HepG2 (cell line): ENCODE results near the gene FAM219A. TPM values are rescaled to one million over a fixed set of nuclear protein-coding genes. Genes with fewer than 3 reads are reported as not detected.

Experiments
- BCL6 ChIP-seq: IDR thresholded peaks from 2 replicates; pipeline ENCODE4 v1.6.1; 2016; ENCODE audit warnings: missing genetic modification reagents, missing compliant biosample characterization
- CENPT ChIP-seq: sonication (generic); formaldehyde crosslinking; IDR thresholded peaks from 2 replicates; pipeline ENCODE4 v1.8.0; 2022; ENCODE audit warnings: low read depth, mild to moderate bottlenecking, moderate library complexity, missing genetic modification reagents
- CENPX ChIP-seq: sonication (generic); formaldehyde crosslinking; IDR thresholded peaks from 2 replicates; pipeline ENCODE4 v1.9.0; 2021; ENCODE audit warnings: mild to moderate bottlenecking, missing genetic modification reagents, moderate library complexity
- CREB1 ChIP-seq, 2 experiments: fragments of 450-650 bp in 1 of 2; IDR thresholded peaks; 2 replicates each; pipeline ENCODE4 v1.6.1; 2016 to 2017; ENCODE audit warnings: control low read depth in 1 of 2, mild to moderate bottlenecking in 1 of 2, missing compliant biosample characterization in 1 of 2, missing genetic modification characterization in 1 of 2
- CREBL2 ChIP-seq: sonication (generic); formaldehyde crosslinking; IDR thresholded peaks from 2 replicates; pipeline ENCODE4 v1.8.1; 2023; ENCODE audit warnings: missing genetic modification reagents, mild to moderate bottlenecking, borderline replicate concordance
- FOXA1 ChIP-seq, 2 experiments: fragments of 450-650 bp in 1 of 2; sonication (generic) in 1 of 2; formaldehyde crosslinking in 1 of 2; IDR thresholded peaks; 2 replicates each; pipeline versions ENCODE4 v1.4.0 to v1.6.1; 2016 to 2020; ENCODE audit warnings: missing genetic modification reagents in 1 of 2
- GATAD2A ChIP-seq: IDR thresholded peaks from 2 replicates; pipeline ENCODE4 v1.6.1; 2016
- HOXA7 ChIP-seq: sonication (generic); formaldehyde crosslinking; IDR thresholded peaks from 2 replicates; pipeline ENCODE4 v1.8.1; 2022; ENCODE audit warnings: mild to moderate bottlenecking, missing genetic modification reagents, moderate library complexity
- JDP2 ChIP-seq: sonication (generic); formaldehyde crosslinking; IDR thresholded peaks from 2 replicates; pipeline ENCODE4 v1.8.1; 2022; ENCODE audit warnings: missing genetic modification reagents, borderline replicate concordance
- MAFG ChIP-seq: sonication (generic); formaldehyde crosslinking; IDR thresholded peaks from 2 replicates; pipeline ENCODE4 v1.5.1; 2020; ENCODE audit warnings: mild to moderate bottlenecking, missing genetic modification reagents
- MAFK ChIP-seq, 2 experiments: IDR thresholded peaks in 1 of 2; conservative IDR thresholded peaks in 1 of 2; 2 replicates each; pipeline ENCODE4 v1.6.1; 2011; ENCODE audit warnings: improper control_type of control experiment in 2 of 2, low read length in 2 of 2
- PRDM10 ChIP-seq: sonication (generic); formaldehyde crosslinking; IDR thresholded peaks from 2 replicates; pipeline ENCODE4 v1.4.0; 2020; ENCODE audit warnings: low read depth, missing genetic modification reagents
- RBM22 ChIP-seq: fragments of 200-400 bp; formaldehyde crosslinking; optimal IDR thresholded peaks from 2 replicates; pipeline ENCODE3; 2017; ENCODE audit warnings: mild to moderate bottlenecking, low read length, moderate library complexity
- SMARCC2 ChIP-seq: fragments of 450-650 bp; IDR thresholded peaks from 2 replicates; pipeline ENCODE4 v1.6.1; 2017; ENCODE audit warnings: antibody characterized with exemption, mild to moderate bottlenecking
- SMARCE1 ChIP-seq: fragments of 450-650 bp; IDR thresholded peaks from 2 replicates; pipeline ENCODE4 v1.6.1; 2017; ENCODE audit warnings: borderline replicate concordance
- SRSF1 ChIP-seq: fragments of 200-400 bp; formaldehyde crosslinking; optimal IDR thresholded peaks from 2 replicates; pipeline ENCODE3; 2017; ENCODE audit warnings: mild to moderate bottlenecking, low read depth, low read length, moderate library complexity
- STAT5B ChIP-seq: sonication (generic); formaldehyde crosslinking; IDR thresholded peaks from 2 replicates; pipeline ENCODE4 v1.4.0; 2020; ENCODE audit warnings: missing genetic modification reagents
- TRAFD1 ChIP-seq: sonication (generic); formaldehyde crosslinking; IDR thresholded peaks from 2 replicates; pipeline ENCODE4 v1.5.1; 2020; ENCODE audit warnings: missing genetic modification reagents, mild to moderate bottlenecking, borderline replicate concordance
- ZNF224 ChIP-seq: sonication (generic); formaldehyde crosslinking; IDR thresholded peaks from 2 replicates; pipeline ENCODE4 v1.5.0; 2020; ENCODE audit warnings: mild to moderate bottlenecking, missing genetic modification reagents
- ZNF24 ChIP-seq: fragments of 450-650 bp; IDR thresholded peaks from 2 replicates; pipeline ENCODE4 v1.6.1; 2017; ENCODE audit warnings: antibody characterized with exemption, mild to moderate bottlenecking
- ZNF282 ChIP-seq: fragments of 450-650 bp; IDR thresholded peaks from 2 replicates; pipeline ENCODE4 v1.6.1; 2018; ENCODE audit not compliant: partially characterized antibody
- ZNF367 ChIP-seq: sonication (generic); formaldehyde crosslinking; IDR thresholded peaks from 2 replicates; pipeline ENCODE4 v1.4.0; 2020; ENCODE audit warnings: missing genetic modification reagents, borderline replicate concordance
- ZNF597 ChIP-seq: sonication (generic); formaldehyde crosslinking; IDR thresholded peaks from 2 replicates; pipeline ENCODE4 v1.5.0; 2020; ENCODE audit warnings: missing genetic modification reagents
- ZNF7 ChIP-seq: IDR thresholded peaks from 2 replicates; pipeline ENCODE4 v1.6.1; 2016; ENCODE audit warnings: missing biosample characterization, missing genetic modification reagents
- ZNF816 ChIP-seq: sonication (generic); formaldehyde crosslinking; IDR thresholded peaks from 2 replicates; pipeline ENCODE4 v1.8.0; 2022; ENCODE audit warnings: missing genetic modification reagents, mild to moderate bottlenecking, borderline replicate concordance
- polyA plus RNA-seq, 8 experiments: library from polyadenylated mRNA; depleted of rRNA in 3 of 8; stranded (reverse) in 7 of 8; unstranded in 1 of 8; fragments of >200 nt; fragmentation: Illumina TruSeq in 4 of 8; extraction: Trizol in 4 of 8; gene quantifications; 2 replicates each; pipeline versions ENCODE4 v1.2.1 to v1.2.3, GENCODE V29; 2011 to 2016; ENCODE audit warnings: low read depth in 4 of 8, missing spikeins in 1 of 8, mixed read lengths in 1 of 8; ENCODE audit not compliant: insufficient read depth in 1 of 8
- total RNA-seq, 5 experiments: library from RNA; depleted of rRNA; stranded (reverse); fragments of >200 nt; fragmentation: Illumina TruSeq; extraction: Trizol; gene quantifications; 2 replicates each; pipeline ENCODE4 v1.2.3, GENCODE V29; 2016; ENCODE audit warnings: low read depth in 1 of 5

FAM219A gene
- total and polyA plus RNA-seq, 2 of the 13 experiments (the other 11 are each of a cell fraction or from before 2014, with no cell fraction given) = 3.9 to 6.4 TPM

- TF ChIP-seq GATAD2A (CRISPR knock-in tag) (peak; percentile 73), ZNF282 (no peak), ZNF816 (CRISPR knock-in tag) (no peak), ZNF224 (CRISPR knock-in tag) (peak; percentile 59; the same call in 1 of the 2 replicates), CENPT (CRISPR knock-in tag) (no peak), ZNF367 (CRISPR knock-in tag) (no peak), ZNF597 (no peak), RBM22 (no peak), FOXA1 (IDR thresholded peaks at IDR 0.05) (no peak), FOXA1 (CRISPR knock-in tag; IDR thresholded peaks at IDR 0.05) (no peak; the same call in 1 of the 2 replicates), SMARCC2 (no peak), ZNF24 (no peak), CENPX (CRISPR knock-in tag) (no peak), STAT5B (no peak), ZNF7 (0 out of 2 replicates have a peak, but pooled peaks have one; percentile 7), TRAFD1 (CRISPR knock-in tag) (no peak), PRDM10 (peak; percentile 29; the same call in 1 of the 2 replicates), SMARCE1 (no peak), JDP2 (no peak), MAFG (CRISPR knock-in tag) (no peak), MAFK (conservative IDR thresholded peaks at IDR 0.05 in 1 of 2, IDR thresholded peaks at IDR 0.05 in 1 of 2; ENCODE audit: low read length in 2 of 2) (no peak), CREBL2 (no peak), BCL6 (CRISPR knock-in tag) (peak; percentile 66), CREB1 (IDR thresholded peaks at IDR 0.05) (no peak), CREB1 (CRISPR knock-in tag; IDR thresholded peaks at IDR 0.05) (no peak), SRSF1 (no peak), HOXA7 (CRISPR knock-in tag) (no peak)
Observed at GRCh38 chr9:34374905-34375552, 83.3 kb downstream of the FAM219A start (continued).
